SU-DHL-6 (cell line): ENCODE data around the gene AGPS.

Source experiments
- H2AFZ ChIP-seq: fragments of 200-600 bp; sonication (generic); 2 replicates; pipeline ENCODE4 v1.6.1; 2014; ENCODE audit warnings: low read depth, mild to moderate bottlenecking, moderate library complexity, mixed read lengths, antibody characterized with exemption, low read length; ENCODE audit not compliant: severe bottlenecking
- H3F3A ChIP-seq: fragments of 200-600 bp; shearing (Covaris generic); 2 replicates; pipeline ENCODE4 v1.6.0; 2016; ENCODE audit warnings: antibody characterized with exemption, mild to moderate bottlenecking; ENCODE audit not compliant: insufficient read depth
- H3K27ac ChIP-seq: fragments of 200-600 bp; sonication (generic); 2 replicates; pipeline ENCODE4 v1.5.1; 2016; ENCODE audit warnings: low read depth, mild to moderate bottlenecking, low read length, moderate library complexity, mixed read lengths
- H3K27me3 ChIP-seq: fragments of 200-600 bp; sonication (generic), shearing (Covaris generic); 2 replicates; pipeline ENCODE4 v1.6.0; 2014; ENCODE audit warnings: mild to moderate bottlenecking, low read length
- H3K36me3 ChIP-seq: fragments of 200-600 bp; sonication (generic); 2 replicates; pipeline ENCODE4 v1.6.1; 2014; ENCODE audit warnings: mild to moderate bottlenecking, low read length, mixed read lengths
- H3K4me2 ChIP-seq: fragments of 300-600, 200-600 bp; shearing (Covaris generic), sonication (generic); 2 replicates; pipeline ENCODE4 v1.6.0; 2014; ENCODE audit warnings: low read length, low read depth, mild to moderate bottlenecking; ENCODE audit not compliant: poor library complexity, severe bottlenecking
- H3K4me3 ChIP-seq: fragments of 200-600 bp; sonication (generic); 2 replicates; pipeline ENCODE4 v1.5.1; 2014; ENCODE audit warnings: antibody characterized with exemption, low read length, mild to moderate bottlenecking, mixed read lengths; ENCODE audit not compliant: insufficient read depth, poor library complexity, severe bottlenecking
- H3K79me2 ChIP-seq: fragments of 200-600 bp; sonication (generic); 2 replicates; pipeline ENCODE4 v1.6.1; 2014; ENCODE audit warnings: mild to moderate bottlenecking, low read length, moderate library complexity; ENCODE audit not compliant: insufficient read depth
- H3K9ac ChIP-seq: fragments of 200-600 bp; sonication (generic); 2 replicates; pipeline ENCODE4 v1.7.0; 2014; ENCODE audit warnings: mild to moderate bottlenecking, low read length
- H3K9me2 ChIP-seq: fragments of 200-600 bp; sonication (generic); replicated peaks from 2 replicates; pipeline ENCODE4 v1.6.1; 2014; ENCODE audit warnings: low read length; ENCODE audit not compliant: insufficient read depth
- H3K9me3 ChIP-seq: fragments of 200-600 bp; sonication (generic); 2 replicates; pipeline ENCODE4 v1.6.1; 2014; ENCODE audit warnings: low read length, mixed read lengths; ENCODE audit not compliant: insufficient read depth
- H4K20me1 ChIP-seq: fragments of 200-600 bp; sonication (generic); 2 replicates; pipeline ENCODE4 v1.6.1; 2014; ENCODE audit warnings: low read depth, mild to moderate bottlenecking, antibody characterized with exemption, low read length, moderate library complexity, mixed read lengths
- EZH2phosphoT487 ChIP-seq: fragments of 200-600 bp; sonication (generic), shearing (Covaris generic); conservative IDR thresholded peaks from 2 replicates; pipeline ENCODE4 v1.6.1; 2018; ENCODE audit warnings: mild to moderate bottlenecking, antibody characterized with exemption, low read length, moderate library complexity, mixed read lengths
- TF ChIP-seq, protein P1 (sequence below): fragments of 200-600 bp; sonication (generic); IDR thresholded peaks from one replicate; pipeline ENCODE4 v1.5.1; 2017; ENCODE audit warnings: antibody characterized with exemption, mild to moderate bottlenecking, low read length, moderate library complexity; ENCODE audit not compliant: insufficient read depth, poor library complexity, severe bottlenecking

AGPS gene

DNA sequence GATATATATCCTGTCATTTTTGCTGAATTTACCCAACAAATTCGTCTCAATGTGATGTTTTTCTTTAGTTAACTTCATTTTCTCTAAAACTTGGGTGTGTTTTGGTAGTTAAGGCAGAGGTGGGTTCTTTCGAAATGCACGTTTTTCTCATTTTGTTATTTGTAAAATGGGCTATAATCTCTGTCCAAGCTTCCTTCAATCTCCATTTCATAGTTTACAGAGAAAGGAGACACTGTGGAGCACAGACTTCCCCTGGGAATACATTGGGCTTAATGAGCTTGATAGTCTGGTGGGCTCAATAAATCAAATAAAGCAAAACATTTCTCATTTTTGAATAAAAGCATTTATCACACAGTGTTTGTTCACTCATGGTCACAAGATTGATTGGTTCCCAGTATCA lies 145.1 kb downstream of the AGPS start:
- H3K9me3 ChIP-seq = no peaks in the 10 kb centered on the region
- H3K9me2 ChIP-seq = no peaks in the 10 kb centered on the region
- H3K9ac ChIP-seq = no peak overlapping the region
- H3K27ac ChIP-seq = no peak overlapping the region
- no peaks in the 10 kb centered on the region for H3K27me3 ChIP-seq
- TF ChIP-seq, protein P1, sequence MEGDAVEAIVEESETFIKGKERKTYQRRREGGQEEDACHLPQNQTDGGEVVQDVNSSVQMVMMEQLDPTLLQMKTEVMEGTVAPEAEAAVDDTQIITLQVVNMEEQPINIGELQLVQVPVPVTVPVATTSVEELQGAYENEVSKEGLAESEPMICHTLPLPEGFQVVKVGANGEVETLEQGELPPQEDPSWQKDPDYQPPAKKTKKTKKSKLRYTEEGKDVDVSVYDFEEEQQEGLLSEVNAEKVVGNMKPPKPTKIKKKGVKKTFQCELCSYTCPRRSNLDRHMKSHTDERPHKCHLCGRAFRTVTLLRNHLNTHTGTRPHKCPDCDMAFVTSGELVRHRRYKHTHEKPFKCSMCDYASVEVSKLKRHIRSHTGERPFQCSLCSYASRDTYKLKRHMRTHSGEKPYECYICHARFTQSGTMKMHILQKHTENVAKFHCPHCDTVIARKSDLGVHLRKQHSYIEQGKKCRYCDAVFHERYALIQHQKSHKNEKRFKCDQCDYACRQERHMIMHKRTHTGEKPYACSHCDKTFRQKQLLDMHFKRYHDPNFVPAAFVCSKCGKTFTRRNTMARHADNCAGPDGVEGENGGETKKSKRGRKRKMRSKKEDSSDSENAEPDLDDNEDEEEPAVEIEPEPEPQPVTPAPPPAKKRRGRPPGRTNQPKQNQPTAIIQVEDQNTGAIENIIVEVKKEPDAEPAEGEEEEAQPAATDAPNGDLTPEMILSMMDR = no peak
- TF ChIP-seq EZH2phosphoT487 = no peak
- H3K4me3 ChIP-seq = no peak overlapping the region
- H3K4me2 ChIP-seq = no peak overlapping the region
- no peaks in the 10 kb centered on the region for H3K79me2 ChIP-seq
- H2AFZ ChIP-seq = no peak overlapping the region
- no peaks in the 10 kb centered on the region for H3F3A ChIP-seq
- H4K20me1 ChIP-seq = no peaks in the 10 kb centered on the region
- peaks cover 3% of the 10 kb centered on the region; the same call in 1 of the 2 replicates for H3K36me3 ChIP-seq

- H3K4me2 ChIP-seq = no peak overlapping the region
- no peaks in the 10 kb centered on the region for H3K79me2 ChIP-seq
- H3K9me3 ChIP-seq = no peaks in the 10 kb centered on the region
- H3K9ac ChIP-seq = no peak overlapping the region
- no peak overlapping the region for H3K27ac ChIP-seq
- no peaks in the 10 kb centered on the region for H3F3A ChIP-seq
- TF ChIP-seq, protein P1 = no peak
- no peak for TF ChIP-seq EZH2phosphoT487
- H3K27me3 ChIP-seq = no peaks in the 10 kb centered on the region
- no peak overlapping the region for H3K4me3 ChIP-seq
- no peak overlapping the region for H2AFZ ChIP-seq
- H4K20me1 ChIP-seq = no peaks in the 10 kb centered on the region
- no peaks in the 10 kb centered on the region for H3K9me2 ChIP-seq
- H3K36me3 ChIP-seq = peaks cover 3% of the 10 kb centered on the region; the same call in 1 of the 2 replicates
These were observed 145.8 kb downstream of the AGPS start for GRCh38 chr2:177538323-177538722.

DNA sequence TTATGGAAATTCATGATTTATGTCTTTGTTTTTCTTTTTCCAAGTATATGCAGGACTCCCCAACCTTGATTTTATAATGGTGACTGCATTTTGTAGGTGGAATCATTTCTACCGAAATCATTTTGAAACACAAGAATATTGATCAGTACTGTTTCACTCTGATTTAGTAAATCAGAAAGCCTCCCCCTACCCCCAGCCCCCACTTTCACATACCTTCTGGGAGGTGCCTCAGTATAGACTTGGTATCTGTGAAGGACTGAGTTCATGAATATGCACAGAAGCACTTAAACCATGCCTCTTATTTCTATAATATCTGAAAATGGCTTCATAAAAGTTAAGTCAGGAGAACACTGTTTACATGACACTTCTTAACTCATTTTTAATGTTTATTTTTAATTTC lies 147.7 kb downstream of the AGPS start:
- Histone ChIP-seq H3K9me2 (no peaks in the 10 kb centered on the region), H3K4me2 (no peak overlapping the region), H3K9me3 (no peaks in the 10 kb centered on the region), H3K4me3 (no peak overlapping the region), H3K36me3 (peaks cover 3% of the 10 kb centered on the region; the same call in 1 of the 2 replicates), H3F3A (no peaks in the 10 kb centered on the region), H3K79me2 (no peaks in the 10 kb centered on the region), H3K27me3 (no peaks in the 10 kb centered on the region), H4K20me1 (no peaks in the 10 kb centered on the region), H3K27ac (no peak overlapping the region), H3K9ac (no peak overlapping the region), H2AFZ (no peak overlapping the region)
- TF ChIP-seq EZH2phosphoT487 = no peak
- TF ChIP-seq, protein P1 = no peak
